ENCODE measurements around the gene TMEM184A.

GRCh38 chr7:1512781-1513656, 43.0 kb downstream of the TMEM184A start:
- TF ChIP-seq CTCF (conservative IDR thresholded peaks at IDR 0.05; ENCODE audit: low read depth in 2 of 2) (no peak), CREB1 (CRISPR knock-in tag; IDR thresholded peaks at IDR 0.05; ENCODE audit: low read depth) (no peak)
